Activated CD8-positive, alpha-beta memory T cell treated with anti-CD3 and anti-CD28 coated beads, Interleukin-2, amount 50 U/mL, for 24 hours (primary cell): ENCODE data around the gene CLCA4.
"Not testable (repeated sequence)": the region's sequence is repeated elsewhere in the genome, so short reads cannot be mapped to it uniquely, and the experiment has no call there.

Source experiments
- DNase-seq: peaks from one replicate; pipeline ENCODE4 v3.0.0-alpha.2; 2020; ENCODE audit errors: extremely low read depth

Gene CLCA4

DNA sequence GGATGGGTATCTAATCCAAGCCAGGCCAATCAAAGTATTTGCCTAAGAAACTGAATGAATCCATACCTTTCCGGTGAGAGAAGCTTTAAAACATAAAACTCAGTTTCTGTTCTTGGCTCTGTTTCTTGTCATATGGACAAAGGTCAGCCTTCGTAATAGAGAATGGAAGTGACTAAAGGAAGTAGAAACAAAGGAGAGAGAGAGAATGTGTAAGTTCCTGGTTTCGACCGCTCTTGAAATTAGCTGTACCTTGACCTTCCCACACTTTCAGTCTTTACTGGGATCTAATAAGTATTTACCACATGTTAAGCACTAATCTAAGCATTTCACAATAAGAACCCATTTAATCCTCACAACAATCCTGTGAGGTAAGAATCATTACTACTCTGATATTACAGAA, 19.6 kb upstream of the CLCA4 start:
- DNase-seq: no peak

DNA sequence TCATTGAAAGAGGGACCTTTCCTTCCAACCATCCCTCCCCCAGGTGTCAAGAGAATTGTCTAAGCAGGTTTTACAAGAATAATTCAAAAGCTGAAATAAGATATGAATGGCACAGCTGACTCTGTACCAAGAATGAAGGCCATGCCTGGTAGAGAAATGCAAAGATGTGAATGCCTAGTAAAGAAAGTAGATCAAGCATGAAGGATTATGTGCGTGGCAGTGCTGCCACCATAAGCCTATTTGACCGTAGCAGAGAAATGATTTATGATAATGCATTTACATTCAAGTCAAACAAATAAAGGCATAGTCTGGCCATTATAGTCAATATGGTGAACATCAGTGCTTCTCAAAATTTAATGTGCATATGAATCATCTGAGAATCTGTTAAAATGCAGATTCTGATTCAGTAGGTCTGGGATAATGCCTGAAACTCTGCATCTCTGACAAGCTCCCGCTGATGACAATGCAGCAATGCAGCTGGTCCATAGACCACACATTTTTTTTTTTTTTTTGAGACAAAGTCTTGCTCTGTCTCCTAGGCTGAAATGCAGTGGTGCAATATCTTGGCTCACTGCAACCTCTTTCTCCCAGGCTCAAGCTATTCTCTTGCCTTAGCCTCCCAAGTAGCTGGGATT, 16.6 kb upstream of the CLCA4 start:
- no peak for DNase-seq

DNA sequence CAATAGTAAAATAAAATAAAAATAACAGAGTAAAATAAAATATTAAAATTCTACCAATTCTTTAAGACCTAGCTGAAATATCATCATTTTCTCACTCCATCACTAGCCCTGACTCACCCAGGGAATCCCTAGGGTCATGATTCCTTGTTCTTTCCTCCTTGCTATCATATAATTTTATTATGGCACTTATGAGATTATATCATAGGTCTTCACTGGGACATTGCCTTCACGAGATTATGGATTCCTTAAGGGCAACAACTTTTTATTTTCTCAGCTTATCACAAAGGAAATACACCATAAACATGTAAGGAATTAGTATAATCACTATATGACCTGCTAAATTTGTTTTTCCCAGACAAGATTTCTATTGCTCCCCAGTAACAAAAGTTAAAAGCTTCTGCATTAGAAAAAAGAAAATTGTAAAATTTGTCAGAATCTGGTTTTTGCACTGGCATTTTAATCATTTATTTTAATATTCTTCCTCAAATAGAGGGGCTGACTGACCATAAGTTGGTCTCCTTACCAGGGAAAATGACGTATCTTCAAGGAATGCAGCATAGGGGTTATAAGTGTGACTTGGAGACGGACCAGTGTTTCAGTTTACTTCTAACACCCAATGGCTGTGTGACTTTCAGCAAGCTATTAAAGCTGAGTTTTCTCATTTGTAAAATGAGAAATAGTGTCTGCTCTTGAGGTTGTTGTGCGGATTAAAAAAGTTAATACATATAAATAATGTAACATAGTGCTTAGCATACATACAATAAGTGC, 8.8 kb upstream of the CLCA4 start:
- DNase-seq: no peak

DNA sequence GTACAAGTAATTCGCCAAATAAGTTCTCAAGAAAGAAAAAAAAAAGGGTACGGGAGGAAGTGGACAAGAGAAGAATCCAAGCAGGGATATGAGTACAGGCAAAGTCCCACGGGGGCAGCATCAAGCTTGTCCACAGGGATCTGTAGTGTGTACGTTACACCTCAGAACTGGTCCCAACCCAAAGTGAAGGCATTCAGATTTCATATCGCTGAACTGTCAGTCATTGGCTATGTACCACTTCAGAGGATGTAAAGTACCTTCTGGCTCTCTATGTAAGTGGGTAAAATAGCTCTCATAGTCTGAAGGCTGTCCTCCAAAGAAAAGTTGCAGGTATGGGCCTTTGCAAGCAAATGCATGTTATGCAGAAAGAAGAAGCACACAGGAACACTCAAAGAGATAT, 8.1 kb upstream of the CLCA4 start:
- no peak for DNase-seq

DNA sequence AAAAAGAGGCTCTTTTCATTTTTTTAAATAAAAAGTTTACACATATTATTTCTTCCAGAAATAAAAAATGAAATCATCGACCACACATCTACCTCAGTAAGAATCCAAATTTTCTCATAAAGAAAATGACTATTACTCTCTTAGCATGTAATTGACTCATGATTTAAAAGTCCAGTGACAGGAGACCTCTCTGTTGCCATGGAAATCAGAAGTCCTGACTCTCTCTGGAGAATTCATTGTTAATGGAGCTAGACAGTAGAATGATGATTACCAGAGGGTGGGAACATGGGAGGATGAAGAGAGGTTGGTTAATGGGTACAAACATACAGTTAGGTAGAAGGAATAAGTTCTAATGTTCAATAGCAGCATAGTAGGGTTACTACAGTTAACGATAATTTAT, 5.0 kb upstream of the CLCA4 start:
- no peak for DNase-seq

DNA sequence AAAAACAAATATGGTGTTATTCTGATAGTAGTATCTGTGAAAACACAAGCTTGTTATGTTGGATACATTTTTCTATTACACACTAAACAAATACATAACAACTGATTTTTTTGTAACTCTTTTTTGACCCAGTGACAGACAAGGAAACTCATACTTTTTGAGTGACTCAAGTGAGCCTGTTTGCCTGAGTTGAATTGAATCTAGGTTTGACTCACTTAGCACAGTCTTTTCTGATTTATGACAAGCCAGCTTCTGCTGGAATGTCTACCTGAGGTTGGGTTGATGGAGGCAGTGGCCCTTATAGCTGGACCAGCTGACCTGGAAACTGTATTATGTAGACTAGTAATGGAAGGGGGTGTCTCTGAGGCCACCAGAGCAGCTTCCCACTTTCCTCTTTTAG, 4.2 kb upstream of the CLCA4 start:
- no peak for DNase-seq

DNA sequence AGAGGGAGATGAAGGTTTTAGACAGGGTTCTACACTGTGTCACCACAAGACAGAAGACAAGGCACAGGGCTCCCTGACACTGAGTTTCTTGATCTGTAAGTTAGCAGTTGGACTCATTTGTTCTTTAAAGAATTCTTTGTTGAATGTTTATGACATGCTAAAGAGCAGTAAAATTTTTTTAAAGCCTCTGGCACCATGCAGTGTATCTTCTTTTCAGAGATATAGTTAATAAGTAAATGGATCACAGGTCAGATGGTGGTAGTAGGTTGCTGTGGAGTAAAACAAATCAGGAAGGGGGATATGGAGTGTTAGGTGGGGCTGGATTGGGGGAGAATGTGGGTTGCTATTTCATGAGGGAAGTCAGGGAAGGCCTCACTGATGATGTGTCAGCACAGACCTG, 2.0 kb downstream of the CLCA4 start:
- DNase-seq: no peak

DNA sequence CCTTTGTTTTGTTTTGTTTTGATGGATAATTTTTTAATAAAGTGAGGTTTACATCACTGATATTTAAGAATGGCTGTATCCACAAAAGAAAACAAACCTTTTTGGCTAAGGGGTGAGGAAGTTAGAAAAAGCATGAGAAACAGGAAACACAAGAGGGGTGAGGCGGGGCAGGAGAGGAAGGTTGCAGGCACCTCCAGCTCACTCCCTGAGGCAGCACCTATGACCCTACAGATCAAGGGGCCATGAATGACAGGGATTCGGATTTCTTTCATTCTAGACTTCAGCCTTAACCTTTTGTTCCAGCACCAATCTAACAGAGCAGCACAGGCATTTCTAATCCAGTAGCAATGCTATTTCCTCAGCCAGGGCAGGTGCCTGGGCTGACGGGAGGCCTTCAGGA, 4.4 kb downstream of the CLCA4 start:
- no peak for DNase-seq

DNA sequence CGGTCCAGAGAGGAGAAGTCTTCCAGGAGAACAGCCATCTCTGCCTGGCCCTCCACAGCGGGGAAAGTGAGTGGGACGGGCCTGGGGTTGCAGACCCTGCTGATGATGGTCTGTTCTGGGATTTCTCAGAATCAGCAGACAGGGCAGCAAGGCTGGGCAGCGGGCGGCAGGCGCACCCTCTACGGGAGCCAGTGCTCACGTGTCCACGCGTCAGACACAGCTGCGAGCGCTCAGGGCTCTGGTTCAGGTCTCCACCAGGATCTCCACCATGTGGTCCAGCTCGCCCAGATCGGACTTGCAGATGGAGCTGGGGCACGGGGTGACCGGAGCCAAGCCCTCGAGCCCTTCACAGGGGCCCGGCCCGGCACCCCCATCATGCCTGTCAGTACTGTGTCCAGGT, 5.5 kb downstream of the CLCA4 start:
- DNase-seq: no peak

DNA sequence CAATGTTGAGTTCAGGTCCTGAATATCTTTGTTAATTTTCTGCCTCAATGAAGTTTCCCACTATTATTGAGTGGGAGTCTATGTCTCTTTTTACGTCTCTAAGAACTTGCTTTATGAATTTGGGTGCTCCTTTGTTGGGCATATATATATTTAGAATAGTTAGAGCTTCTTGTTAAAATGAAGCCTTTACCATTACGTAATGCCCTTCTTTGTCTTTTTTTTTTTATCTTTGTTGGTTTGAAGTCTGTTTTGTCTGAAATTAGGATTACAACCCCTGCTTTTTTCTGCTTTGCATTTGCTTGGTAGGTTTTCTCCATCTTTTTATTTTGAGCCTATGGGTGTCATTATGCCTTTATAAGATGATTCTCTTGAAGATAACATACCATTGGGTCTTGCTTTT, 10.9 kb downstream of the CLCA4 start:
- no peak for DNase-seq

DNA sequence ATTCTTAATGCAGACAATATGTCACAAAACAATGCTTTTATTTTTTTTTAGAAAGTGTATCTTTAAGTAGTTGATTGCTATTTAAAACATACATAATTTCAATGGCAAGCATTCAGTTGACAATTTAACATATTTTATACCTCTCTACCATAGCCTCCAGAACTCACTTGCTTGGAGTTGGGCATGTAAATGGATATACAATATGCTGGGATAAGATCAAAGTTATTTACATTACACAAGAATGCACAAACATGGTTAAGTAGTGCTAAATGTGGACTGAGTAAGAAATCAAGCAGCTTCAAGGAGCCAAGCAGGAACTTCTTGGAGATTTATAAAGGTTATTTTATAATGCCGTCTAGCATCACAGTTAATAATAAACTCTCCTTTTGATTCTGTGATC, 17.0 kb downstream of the CLCA4 start:
- DNase-seq: no peak

DNA sequence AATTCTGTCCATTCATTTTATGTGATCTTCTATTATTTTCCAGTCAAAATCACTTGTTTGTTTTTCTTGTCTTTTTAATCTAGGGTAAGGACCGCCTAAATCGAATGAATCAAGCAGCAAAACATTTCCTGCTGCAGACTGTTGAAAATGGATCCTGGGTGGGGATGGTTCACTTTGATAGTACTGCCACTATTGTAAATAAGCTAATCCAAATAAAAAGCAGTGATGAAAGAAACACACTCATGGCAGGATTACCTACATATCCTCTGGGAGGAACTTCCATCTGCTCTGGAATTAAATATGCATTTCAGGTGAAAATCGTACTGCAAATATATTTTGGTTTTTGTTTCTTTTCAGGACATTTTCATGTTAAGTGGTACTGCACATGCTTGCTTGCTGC, 20.5 kb downstream of the CLCA4 start:
- DNase-seq: no peak

DNA sequence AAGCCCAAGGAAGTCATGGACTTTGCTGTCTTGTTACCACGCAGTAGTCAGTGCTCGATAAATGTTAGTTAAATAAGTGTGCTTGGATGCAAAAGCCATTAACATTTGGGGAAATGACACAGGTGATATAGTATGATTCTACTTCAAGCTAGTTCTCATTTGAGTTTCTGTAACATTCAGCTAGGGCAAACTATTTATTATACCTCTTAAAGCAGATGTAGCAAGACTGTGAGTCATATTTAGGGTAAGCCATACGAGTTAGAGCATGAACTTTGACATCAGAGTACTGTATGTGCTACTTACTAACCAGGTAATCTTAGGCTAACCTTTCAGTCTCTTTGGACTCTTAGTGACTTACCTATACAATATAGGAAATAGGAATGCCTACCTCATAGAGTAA, 21.0 kb downstream of the CLCA4 start:
- DNase-seq: no peak

DNA sequence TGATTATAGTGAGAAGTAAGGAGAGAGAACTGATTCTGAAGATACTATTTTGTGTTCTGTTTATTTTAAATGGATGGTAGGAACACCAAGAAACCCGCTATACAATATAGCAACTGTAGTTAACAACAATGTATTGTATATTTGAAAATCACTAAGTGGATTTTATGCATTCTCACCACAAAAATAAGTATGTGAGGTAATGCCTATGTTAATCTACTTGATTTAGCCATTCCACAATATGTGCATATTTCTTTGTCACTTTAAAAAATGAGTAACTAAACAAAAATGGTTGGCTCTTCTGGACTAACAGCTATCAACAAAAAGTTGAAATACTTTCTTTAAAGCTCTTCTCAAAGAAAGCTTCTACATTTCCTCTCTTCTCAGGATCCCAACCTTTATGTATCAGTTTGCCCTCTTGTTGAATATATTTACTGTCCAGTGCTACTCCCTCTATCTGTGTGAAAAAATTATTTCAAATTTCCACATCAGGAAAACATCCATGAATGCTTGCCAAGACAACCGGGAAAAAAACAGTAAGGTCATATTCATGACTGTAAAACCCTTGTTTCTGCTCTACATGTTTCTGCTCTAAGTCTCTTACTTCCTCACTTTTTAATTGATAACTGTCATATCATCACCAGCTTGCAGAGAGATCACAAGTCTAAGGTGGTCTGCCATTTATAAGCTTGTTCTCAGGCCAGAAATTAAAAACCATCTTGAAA, 27.0 kb downstream of the CLCA4 start:
- DNase-seq: no peak

DNA sequence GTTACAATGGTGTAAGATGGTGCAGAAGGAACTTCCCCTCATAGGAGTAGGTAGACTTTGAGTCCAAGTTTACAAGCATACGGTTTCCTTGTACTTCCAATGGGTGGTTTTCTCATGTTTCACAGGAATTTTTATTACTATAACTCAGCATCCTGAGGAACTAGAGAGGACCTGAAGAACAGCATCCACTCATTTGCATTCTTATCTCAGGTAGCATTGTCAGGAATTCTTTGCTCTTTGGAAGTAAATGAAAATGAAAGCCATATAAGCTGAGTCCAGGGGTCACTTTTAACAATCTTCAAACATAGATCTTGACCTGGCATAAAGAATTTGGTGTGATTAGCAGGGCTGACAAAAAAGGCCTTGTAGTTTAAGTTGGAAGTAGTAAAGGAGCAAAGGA, 34.4 kb downstream of the CLCA4 start:
- no peak for DNase-seq

DNA sequence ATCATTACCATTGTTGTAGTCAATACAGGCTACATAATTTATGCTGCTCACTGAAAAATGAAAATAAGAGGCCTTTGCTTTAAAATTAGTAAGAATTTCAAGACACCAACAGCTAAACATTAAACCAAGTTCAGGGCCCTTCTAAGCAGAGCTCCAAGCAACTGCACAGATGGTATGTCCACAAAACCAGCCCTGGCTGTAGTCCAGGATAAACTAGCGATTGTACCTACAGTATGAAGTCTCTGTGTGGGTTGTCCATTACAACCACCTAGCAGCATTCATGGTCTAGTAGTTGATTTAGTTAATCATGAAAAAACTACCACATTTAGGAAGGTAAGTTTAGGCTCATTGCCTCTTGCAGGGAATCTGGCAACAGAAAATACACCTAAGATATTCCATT, 35.3 kb downstream of the CLCA4 start:
- no peak for DNase-seq

DNA sequence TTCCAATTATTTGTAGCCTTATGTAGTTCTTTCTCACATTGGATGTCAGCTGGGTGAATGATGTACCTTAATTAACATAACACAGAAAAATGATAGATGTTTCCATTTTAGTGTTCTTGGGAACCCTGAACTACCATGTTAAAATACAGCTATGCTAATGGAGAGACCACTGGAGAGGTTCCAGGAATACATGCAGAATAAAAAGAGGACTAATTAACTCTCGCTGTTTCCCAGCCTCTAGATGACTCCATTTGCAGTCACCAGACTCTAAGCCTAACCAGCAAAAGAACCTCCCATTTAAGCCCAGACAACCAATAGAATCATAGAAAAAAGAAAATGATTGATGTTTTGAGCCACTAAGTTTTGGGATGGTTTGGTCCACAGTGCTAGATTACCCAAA, 36.2 kb downstream of the CLCA4 start:
- DNase-seq: no peak

DNA sequence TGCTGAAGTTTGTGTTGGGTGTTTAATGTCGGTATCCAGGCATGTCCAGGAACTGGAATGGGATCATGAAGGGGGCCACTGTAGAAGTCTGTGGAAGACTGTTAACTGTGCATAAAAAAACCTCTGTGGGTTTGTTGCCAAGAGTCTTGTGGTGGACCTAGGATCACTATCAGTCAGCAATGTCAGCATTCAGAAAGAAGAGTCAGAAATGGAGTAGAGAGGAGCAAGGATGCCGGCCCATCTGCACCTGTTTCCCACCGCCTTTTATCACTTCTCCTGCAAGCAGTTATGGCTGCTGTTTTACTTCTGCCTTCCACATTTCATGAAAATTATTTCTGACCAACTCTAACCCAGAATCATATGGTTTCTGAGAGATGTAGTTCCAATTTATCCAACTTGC, 36.7 kb downstream of the CLCA4 start:
- DNase-seq: no peak

DNA sequence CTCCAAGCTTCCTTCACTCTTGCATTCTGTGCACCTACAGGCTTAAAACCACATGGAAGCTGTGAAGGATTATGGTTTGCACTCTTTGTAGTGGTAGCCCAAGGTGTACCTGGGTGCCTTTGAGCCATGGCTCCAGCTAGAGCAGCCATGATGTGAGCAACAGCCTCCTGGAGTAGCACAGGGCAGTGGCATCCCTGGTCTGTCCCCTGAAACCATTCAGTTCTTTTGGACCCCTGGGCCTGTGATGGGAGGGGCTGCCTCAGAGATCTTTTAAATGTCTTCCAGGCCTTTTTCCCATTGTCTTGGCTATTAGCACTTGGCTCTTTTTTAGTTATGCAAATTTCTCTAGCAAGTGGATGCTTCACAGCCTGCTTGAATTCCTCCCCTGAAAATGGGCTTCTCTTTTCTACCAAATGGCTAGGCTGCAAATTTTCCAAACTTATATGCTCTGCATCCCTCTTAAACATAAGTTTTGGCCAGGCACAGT, 47.4 kb downstream of the CLCA4 start:
- DNase-seq: no peak

DNA sequence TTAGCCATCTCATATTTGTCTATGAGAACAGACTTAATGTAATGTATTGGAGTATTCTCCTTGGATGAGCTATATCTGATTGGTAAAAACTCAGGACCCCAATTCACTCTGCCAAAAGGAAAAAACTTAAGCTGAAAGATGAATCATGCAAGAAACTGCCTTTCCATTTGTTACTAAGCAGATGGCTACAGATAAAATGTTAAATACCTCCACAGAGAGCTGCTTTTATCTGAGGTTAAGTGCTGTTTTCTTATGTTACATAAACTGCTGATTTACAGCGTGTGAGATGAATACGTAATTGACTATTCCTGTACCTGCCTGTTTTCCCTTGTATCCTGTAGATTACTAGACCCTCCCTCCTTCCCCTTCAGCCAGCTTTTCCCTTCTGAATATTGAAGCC, 49.3 kb downstream of the CLCA4 start:
- no peak for DNase-seq

DNA sequence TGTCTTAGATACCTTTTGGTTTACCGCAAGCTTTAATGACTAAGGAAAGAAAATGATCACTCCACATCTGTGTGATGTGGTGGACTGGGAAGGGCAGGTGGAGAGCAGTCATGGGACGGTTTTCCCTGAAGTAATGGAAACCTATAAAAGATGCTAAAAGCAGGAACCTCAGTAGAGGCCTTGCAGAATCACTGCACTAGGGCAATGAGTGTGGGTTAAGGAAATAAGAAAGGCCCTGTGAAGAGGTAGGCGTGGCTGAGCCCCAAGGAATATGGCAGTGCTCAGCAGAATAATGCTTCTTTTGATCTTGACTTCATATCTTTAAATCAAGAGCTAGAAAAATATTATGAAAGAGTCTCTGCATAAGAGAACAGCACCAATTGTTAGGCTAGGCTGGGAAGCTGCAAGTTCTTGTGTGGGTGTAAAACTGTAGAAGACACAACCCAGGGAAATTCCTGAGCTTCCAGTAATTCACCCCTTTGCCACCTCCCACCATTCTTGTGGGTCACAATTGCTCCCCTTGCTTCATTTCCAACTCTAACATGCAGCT, 49.9 kb downstream of the CLCA4 start:
- no peak for DNase-seq

DNA sequence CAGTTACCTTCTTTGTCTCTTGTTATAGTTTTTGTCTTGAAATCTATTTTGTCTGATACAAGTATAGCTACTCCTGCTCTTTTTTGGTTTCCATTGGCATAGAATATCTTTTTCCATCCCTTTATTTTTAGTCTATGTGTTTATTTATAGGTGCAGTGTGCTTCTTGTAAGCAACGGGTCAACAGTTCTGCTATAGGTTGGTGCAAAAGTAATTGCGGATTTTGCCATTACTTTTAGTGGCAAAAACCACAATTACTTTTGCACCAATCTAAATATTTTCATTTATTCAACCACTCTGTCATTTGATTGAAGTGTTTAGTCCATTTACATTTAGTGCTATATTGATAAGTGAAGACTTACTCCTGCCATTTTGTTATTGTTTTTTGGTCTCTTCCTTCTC, 59.2 kb downstream of the CLCA4 start:
- DNase-seq: not testable (repeated sequence)

DNA sequence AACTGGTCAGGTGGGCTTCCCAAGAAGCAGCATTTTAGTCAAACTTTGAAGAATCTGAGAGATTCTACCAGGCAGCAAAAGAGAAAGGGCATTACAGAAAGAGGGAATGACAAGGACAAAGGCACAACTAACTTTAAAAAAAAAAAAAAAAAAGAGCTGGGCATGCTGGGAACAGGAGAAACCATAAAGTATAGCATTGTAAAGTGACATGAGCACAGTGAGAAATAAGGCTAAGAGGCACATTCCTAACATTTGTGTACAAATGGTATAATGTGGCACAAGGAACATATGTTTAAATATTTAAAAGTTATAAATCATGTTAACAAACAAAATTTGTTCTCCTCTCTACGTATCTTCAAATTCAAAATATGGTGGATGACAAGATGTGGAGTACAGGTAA, 69.6 kb downstream of the CLCA4 start:
- DNase-seq: no peak
